Right kidney (tissue), 1 donor: ENCODE measurements around the gene FMNL2.

ENCODE experiments used
- DNase-seq: peaks from one replicate; pipeline ENCODE4 v3.0.0-alpha.2; 2016

FMNL2 gene

GRCh38 chr2:152450176-152450575 is 115.2 kb downstream of the FMNL2 start:
- DNase-seq, result no peak

DNA sequence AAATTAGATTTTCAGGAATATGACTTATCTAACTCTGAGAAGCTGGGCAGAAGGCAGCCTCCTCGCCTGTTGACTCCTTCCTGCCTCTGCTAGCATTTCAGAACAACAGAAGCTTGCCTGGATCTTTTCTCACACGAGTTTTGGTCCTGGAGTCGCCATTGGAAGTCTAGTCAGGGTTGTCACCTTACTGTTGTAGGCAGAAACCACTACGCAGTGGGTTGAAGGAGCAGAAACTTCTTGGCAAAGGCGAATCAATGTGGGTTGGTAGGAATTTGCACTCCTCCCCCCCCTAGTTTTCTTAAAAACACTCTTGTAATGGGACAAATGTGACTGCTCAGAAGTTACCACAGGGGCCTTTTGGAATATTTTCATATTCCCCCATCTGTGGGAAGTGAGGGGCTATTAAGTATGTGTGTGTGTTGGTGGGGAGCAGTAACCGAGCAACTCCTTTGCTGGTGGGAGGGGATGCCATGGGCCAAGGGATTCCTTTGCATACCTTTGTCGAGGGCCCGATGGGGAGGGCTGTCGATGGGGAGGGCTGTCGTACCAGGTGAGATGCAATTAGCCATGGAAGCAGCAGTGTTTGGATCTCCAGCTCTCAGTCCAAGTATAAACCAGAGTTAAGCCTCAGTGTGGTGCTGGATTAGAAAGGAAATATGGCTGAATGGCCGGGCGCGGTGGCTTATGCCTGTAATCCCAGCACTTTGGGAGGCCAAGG is 117.4 kb downstream of the FMNL2 start:
- no peak for DNase-seq

GRCh38 chr2:152453129-152453911 is 118.3 kb downstream of the FMNL2 start:
- DNase-seq, result no peak

GRCh38 chr2:152454371-152454770 is 119.4 kb downstream of the FMNL2 start:
- no peak for DNase-seq

DNA sequence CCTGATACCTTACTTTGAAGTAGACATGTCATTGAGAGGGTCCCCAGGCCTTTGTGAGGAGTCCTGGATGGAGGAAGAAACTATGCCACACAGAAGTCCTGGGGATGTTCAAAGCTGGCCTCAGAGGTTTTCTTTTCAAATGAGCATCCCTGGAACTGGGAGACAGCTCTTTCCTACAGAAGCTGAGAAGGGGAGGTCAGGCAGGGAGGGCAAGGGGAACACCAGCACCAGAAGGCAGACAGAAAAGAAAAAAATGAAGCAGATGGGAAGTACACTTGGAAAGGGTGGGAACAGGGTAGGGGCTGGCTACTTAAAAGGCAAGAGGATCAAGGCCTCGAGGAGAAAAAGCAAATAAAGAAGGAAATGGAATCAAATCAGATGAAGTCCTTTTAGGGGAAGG is 120.0 kb downstream of the FMNL2 start:
- DNase-seq, result no peak

- DNase-seq, result no peak
These were observed 120.8 kb downstream of the FMNL2 start for GRCh38 chr2:152455738-152456137.

DNA sequence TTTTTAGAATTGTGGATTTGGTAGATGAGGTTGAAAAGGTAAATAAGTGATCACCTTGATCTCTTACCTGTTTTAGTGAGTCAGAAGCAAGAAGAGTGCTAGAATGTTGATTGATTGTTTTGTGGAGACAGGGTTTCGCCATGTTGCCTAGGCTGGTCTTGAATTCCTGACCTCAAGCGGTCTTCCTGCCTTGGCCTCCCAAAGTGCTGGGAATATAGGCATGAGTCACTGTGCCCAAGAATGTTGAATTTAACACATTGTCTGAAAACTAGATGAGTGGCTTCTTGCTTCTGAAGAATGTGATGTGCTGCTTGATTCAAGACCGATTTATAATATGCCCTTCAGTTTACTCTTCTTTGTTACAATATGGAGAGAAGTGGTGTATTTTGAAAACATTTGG is 121.3 kb downstream of the FMNL2 start:
- DNase-seq, result no peak

DNA sequence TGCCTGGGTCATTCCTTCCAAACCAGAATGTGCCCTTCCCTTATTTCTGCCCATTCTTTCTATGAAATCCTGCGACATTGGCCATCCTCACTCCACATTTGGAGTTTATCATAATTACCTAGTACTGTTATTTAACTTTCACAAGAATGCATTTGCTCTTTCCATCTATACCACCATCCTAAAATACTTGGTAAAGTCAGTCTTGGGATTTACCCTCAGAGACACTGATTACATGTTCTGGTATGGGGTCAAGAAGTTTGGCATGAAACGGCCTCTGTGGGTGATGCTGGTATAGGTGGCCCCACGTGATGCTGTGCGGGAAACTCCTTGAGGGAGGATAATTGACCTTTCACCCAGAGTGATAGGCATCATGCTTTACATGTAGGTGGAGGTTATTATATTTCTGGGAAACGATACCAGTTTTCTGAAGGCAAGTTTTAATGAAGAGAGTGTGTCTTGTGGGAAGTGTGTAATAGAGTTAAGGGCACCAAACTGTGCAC is 123.5 kb downstream of the FMNL2 start:
- DNase-seq, result no peak

DNA sequence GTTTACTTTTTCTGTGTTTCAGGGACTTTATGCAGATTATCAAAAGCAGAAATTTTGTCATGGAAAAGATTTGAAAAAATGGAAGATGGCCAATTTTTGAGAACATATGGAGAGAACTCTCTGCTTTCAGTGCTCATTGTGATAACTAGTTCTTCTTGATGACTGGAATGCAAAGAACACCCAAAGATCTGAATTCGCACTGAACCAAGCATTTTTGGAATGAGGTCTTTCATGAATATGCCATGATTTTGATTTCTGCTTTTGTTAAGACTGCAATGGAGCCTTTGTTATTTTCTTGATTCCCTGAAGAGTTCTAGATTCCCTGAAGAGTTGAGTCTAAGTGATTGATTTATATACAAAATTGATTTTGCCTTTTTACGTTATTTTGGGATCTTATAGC is 124.1 kb downstream of the FMNL2 start:
- no peak for DNase-seq

- no peak for DNase-seq
These were observed 125.6 kb downstream of the FMNL2 start for GRCh38 chr2:152460567-152460966.

DNA sequence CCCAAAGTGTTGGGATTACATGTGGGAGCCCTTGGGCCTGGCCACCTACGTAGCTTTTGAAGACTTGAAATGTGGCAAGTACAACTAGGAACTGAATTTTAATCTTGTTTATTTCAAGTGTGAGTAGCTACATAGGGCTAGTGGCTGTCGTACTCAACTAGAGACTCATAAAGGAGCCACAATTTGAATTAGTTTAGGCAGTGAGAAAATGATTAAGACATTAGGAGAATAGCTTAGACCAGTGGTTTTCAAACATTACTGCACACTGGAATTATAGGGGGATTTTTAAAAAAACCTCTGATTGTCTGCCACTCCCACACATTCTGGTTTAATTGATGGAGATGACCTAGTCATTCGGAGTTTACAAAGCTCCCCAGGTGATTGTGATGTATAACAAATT is 127.1 kb downstream of the FMNL2 start:
- DNase-seq, result no peak

DNA sequence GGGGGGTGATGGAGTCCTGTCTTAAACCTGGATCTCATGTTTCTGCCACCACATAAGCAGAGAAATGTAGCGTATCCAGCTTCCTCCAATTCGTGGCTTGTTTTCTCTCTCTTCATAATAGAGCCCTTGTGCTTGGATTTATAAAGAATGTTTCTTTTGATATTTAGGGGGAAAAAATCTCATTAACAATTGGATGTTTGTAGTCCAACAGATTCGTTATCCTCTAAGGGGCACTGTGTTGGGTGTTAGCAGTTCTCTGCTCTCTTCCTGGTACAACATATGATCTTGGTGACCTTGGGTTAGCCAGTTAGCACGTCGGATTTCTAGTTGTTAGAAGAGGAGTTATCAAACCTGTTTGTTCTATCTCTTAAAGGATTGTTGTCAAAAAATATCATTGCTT is 127.8 kb downstream of the FMNL2 start:
- DNase-seq, result no peak

GRCh38 chr2:152464851-152465470 is 130.0 kb downstream of the FMNL2 start:
- no peak for DNase-seq

DNA sequence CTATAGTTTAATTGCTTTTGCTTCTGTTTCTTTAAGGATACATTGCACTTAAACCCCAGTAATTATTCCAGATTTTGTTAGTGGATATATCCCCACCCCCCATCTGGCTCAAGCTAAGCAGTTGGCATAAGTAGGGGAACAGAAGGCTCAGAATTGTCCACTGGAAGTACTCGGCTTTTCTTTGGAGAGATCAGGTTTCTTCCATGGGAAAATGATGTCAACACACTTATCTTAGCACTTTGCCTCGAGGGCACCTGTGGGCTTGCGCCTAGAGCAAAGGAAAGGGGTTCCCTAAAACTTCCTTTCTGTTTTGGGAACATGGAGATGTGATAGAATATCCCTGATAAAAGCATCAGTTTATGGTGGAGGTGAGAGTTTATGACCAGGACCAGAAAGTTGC is 130.6 kb downstream of the FMNL2 start:
- DNase-seq, result no peak

GRCh38 chr2:152466041-152466440 is 131.1 kb downstream of the FMNL2 start:
- no peak for DNase-seq

DNA sequence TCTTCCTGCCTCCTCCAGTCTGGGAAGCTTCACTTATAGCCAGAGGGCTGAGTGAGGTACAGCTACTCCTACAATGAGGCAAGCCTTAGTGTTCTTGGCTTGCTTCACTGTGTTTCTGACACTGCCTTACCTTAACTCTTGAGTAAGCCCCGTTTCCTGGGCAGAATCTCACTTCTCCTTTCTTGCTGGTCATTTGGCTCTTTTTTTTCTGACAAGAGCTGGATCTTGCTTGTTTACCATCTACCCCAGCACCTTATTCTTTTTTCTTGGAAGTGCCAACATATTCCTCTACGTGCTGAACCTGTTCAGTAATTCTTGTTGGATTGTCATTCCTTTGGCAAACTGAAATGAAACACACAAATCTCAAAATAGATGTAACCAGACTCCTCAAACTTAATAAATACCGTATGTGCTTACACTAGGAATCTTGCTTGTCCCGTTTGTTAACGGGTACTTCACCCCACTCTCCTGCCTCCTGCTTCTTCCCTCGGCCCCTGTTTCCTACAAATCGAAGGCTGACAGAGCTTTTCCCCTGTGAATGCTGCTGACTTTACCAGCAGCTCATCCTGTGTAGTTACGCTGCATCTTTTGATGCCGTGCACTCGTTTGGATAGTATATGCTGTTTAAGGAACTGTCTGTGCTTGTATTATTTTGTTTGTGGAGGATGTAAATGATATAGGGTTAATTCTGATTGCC is 132.2 kb downstream of the FMNL2 start:
- no peak for DNase-seq

DNA sequence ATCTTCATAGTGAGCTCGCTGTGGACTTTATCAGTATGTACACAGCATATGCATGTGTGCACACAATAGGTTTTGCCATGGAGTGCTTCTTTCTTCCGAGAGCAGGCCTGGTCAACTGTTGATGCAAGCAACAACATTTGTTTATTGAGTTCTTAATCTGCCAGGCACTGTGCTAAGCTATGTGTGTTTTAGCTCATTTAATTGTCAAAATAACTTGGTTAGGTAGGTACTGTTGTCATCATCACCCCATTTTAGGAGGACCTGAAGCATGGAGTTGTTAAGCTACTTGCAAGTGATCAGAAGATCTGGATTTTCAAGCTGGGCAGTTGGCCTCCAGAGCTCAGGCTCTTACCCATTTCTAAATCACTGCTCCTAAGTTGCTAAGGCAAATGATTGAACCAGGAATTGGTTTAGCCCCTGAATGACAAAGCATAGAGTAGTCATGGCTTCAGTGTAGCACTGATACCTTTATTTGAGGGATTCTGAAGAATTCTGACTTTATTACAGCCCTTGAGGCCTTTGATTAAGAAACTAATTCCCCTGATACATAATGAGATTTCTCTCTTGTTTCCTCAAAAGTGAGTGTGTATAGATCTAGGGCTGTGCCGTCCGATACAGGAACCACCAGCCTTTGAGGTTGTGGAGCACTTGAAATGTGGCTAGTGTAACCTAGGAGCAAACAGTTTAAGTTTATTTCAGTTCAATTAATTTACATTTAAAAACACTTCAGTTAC is 132.9 kb downstream of the FMNL2 start:
- DNase-seq, result no peak

GRCh38 chr2:152468899-152469692 is 134.1 kb downstream of the FMNL2 start:
- no peak for DNase-seq

DNA sequence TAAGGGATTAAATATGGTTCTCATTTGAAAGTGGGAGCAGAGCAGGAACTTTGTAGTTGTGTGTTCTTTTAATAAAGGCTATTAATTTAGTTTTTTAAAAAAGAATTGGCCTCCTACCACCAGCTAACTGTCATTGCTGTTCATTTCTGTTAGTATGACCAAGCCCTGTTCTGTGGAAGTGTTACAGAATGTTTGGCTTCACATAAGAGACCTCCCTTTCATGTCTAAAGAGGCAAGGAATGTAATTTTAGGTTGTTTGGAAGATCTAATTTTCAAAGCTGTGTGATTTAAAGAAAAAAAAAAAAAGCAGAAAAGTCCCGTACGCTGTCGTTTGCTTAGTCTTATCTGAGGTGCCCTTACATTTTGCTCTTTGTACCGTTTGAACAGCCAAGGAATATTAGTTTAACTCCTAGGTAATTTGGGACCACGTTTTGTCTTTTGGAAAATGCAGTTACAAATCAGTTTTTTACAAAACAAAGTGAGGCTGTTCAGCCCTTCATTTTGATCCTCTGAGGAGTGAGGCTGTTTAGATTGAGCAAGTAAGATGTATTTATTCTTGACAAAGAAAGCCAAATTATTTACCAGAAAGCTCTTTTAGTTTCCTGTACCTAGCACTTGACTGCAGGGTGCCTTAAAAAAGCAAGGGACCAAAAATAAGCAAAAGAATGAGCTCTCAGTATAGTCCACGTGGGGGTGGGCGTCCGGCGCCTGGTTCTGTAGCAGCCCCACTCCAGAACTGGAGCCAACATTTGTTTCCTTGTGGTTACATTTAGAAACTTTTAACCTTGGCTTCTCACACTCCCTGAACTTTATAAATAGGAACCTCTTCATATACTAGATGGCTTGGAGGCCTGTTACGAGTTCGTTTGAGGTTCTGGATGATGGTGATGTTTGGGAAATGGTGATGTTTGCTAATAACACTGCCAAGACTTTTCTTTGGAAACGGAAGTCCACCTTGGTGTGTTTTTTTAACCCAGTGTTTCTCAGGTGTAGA is 136.2 kb downstream of the FMNL2 start:
- DNase-seq, result no peak

- DNase-seq, result no peak
These were observed 137.5 kb downstream of the FMNL2 start for GRCh38 chr2:152472481-152472887.
